ENCODE results near the gene MAP7.
A peak's percentile ranks its signal among the peaks of the same experiment; 100 is the strongest.
"Not testable (repeated sequence)": the region's sequence is repeated elsewhere in the genome, so short reads cannot be mapped to it uniquely, and the experiment has no call there.

Gene MAP7

DNA sequence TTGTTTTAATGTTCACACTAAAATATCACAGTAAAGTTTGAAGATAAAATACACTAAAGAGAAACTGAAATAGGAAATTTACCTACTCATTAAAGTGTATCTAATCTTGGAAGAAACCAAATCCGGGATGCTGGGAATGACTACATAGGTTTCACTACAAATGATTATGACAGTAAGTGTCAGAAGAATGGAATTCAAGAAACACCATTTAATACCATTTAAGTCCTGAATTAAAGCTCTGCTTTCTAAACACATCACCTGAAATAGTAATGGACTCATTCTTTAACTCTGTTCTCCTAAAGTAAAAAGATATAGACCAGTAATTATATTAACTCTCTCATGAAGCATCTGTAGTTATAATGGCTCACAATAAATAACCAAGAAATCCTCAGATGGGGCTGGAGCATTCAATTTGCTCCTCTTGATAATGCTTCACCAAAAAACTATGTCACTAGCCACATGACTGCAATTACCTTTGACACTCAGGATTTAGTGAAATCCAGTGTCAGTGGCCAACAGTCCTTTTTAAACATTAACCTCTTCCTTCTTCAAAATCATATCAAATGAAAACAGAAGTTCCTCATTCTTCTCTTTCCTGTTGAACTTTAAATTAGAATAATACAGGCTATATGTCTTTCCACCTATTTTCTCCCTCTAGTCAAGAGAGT, 41.4 kb downstream of the MAP7 start:
- Histone ChIP-seq H3K9me3 (ENCODE audit: control insufficient read depth, low read length) (no peaks in the 10 kb centered on the region), H3K4me1 (ENCODE audit: control insufficient read depth, insufficient read depth, low read length, poor library complexity, severe bottlenecking) (no peaks in the 10 kb centered on the region), H3K27ac (ENCODE audit: low read depth, low read length, severe bottlenecking) (no peak overlapping the region), H3K4me3 (ENCODE audit: extremely low read depth, insufficient read depth, low read length, poor library complexity, severe bottlenecking) (no peak overlapping the region), H3K36me3 (ENCODE audit: control insufficient read depth, insufficient read depth, low read length) (no peaks in the 10 kb centered on the region)
- WGBS, 2 experiments (ENCODE audit: insufficient coverage in 2 of 2): no CpG with 5 or more reads among the region's 1 CpG

DNA sequence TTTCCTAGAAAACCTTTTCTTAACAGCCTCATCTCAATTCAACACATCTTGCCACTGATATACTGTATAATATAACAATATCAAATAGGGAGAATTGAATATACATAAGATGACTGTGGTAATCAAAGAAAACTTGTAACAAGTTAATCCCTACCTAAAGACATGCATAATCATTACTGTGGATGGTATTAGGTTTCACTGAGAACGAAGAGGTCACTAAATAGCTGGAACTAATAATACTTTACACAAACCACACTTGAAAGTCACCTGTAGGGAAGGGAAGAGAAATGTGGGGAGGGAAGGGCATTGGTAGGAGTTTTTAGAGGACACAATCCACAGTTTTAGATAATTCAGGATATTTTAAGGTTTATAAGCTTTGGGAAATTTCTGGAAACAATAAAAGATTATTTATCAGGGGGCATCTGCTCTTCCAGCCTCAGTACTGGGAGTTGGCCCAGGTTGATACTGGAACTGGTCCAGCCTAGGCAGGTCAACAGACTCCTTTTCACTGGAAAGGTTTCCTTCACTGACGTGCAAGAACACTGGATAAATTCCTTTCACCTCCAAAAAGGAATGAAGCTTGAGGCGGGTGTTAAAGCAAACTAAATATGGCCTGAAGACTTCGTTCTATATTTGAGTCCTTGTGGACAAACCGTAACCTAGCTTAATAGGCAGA, 44.0 kb downstream of the MAP7 start:
- 76 to 100% methylated on average over 2 to 4 of the region's 5 CpGs for WGBS, 2 experiments (ENCODE audit: insufficient coverage in 2 of 2)
- H3K4me1 ChIP-seq (ENCODE audit: control insufficient read depth, insufficient read depth, low read length, poor library complexity, severe bottlenecking): peaks cover 2% of the 10 kb centered on the region
- no peaks in the 10 kb centered on the region for H3K9me3 ChIP-seq (ENCODE audit: control insufficient read depth, low read length)
- no peak overlapping the region for H3K4me3 ChIP-seq (ENCODE audit: extremely low read depth, insufficient read depth, low read length, poor library complexity, severe bottlenecking)
- H3K27ac ChIP-seq (ENCODE audit: low read depth, low read length, severe bottlenecking): no peak overlapping the region
- no peaks in the 10 kb centered on the region for H3K36me3 ChIP-seq (ENCODE audit: control insufficient read depth, insufficient read depth, low read length)

DNA sequence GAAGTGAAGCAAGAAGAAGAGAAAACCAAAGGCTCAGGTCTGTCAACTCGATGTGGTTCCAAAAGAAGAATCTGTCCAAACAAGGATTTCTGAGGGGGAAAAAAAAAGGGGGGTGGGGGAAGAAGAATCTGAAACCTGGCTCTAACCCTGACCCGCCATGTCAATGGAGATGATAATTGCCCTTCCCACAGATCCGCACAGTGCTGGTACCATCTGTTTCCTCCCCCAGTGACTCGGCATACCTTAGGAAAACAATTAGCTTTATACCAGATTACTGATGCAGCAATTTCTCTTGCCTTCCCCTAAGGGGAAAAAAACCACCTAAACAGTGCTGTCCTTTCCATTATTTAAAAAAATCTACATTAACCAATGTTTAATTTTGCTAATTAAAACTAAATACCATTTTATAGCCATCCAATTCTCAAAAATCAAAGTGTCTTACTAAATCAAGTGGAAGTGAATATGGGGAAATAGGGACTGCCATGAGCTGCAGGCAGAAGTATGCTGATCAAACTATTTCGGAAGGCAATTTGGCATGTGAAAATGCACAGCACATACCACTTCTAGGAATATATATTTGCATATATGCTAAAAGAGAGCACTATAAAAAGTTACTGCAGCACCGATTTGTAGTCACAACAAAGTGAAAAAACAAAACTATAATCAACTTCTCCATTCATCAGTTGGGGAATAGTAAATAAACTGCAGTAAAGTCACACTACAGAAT, 46.8 kb downstream of the MAP7 start:
- Histone ChIP-seq H3K4me1 (ENCODE audit: control insufficient read depth, insufficient read depth, low read length, poor library complexity, severe bottlenecking) (peaks cover 14% of the 10 kb centered on the region), H3K4me3 (ENCODE audit: extremely low read depth, insufficient read depth, low read length, poor library complexity, severe bottlenecking) (no peak overlapping the region), H3K9me3 (ENCODE audit: control insufficient read depth, low read length) (no peaks in the 10 kb centered on the region), H3K27ac (ENCODE audit: low read depth, low read length, severe bottlenecking) (no peak overlapping the region), H3K36me3 (ENCODE audit: control insufficient read depth, insufficient read depth, low read length) (no peaks in the 10 kb centered on the region)
- 44 to 45% methylated on average over 3 to 4 of the region's 6 CpGs for WGBS, 2 experiments (ENCODE audit: insufficient coverage in 2 of 2)

DNA sequence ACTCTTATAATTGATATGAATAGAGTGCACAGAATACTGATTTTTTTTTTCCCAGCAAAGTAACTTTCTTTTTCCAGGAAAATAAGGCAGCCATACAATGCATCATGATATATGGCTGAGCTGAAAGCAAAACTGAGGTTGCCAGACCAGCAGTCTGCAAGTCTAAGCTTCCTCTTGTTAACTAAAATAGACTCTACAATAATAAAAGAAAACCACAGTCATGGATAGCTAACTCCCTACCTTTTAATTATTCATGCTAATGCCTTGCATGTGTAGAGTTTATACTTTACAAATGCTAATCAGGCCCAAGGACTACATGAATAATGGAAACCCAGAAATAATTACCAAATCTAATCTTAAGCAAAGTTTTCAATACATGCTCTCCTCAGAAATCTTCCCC, 47.4 kb downstream of the MAP7 start:
- Histone ChIP-seq H3K4me3 (ENCODE audit: extremely low read depth, insufficient read depth, low read length, poor library complexity, severe bottlenecking) (no peak overlapping the region), H3K36me3 (ENCODE audit: control insufficient read depth, insufficient read depth, low read length) (no peaks in the 10 kb centered on the region), H3K9me3 (ENCODE audit: control insufficient read depth, low read length) (no peaks in the 10 kb centered on the region), H3K27ac (ENCODE audit: low read depth, low read length, severe bottlenecking) (no peak overlapping the region), H3K4me1 (ENCODE audit: control insufficient read depth, insufficient read depth, low read length, poor library complexity, severe bottlenecking) (peaks cover 14% of the 10 kb centered on the region)

DNA sequence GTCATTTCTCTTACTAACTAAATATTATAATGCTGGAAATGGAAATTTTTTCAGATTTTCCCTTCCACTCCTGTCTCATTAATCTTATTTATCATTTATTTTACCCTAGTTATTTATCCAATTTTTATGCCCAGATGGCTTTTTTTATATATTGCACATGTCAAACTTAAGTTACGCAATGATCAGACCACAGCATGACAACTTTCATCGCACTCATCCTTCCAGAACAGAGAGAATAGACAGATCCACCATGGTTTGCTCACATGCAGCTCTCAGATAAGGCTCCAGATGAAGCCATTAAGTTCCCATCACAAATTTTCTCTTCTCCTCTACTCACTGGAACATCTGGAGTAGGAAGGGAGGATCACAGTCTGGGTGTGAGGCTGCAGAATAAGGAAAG, 48.7 kb downstream of the MAP7 start:
- Histone ChIP-seq H3K36me3 (ENCODE audit: control insufficient read depth, insufficient read depth, low read length) (no peaks in the 10 kb centered on the region), H3K27ac (ENCODE audit: low read depth, low read length, severe bottlenecking) (no peak overlapping the region)
- WGBS, 2 experiments (ENCODE audit: insufficient coverage in 2 of 2): 89 to 100% methylated on average over 2 of the region's 2 CpGs

DNA sequence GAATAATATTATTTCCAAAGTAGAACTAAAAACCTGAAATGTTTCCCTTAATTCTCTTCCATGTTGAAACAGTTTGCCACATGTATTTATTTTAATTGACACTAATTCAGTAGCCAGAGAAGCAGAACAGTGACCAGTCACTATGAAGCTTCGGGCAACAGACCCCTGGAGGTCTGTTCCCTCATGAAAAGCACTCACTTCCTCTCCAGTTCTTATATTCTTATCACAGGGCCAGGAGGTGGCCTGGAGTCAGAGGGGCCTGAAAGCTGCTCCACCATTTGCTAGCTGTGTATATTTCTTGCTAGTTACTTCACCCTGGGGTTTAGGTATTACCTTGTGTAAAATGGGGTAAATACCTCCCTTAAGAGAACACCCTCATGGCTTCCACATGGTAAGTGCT, 49.1 kb downstream of the MAP7 start:
- H3K27ac ChIP-seq (ENCODE audit: low read depth, low read length, severe bottlenecking): no peak overlapping the region
- H3K4me1 ChIP-seq (ENCODE audit: control insufficient read depth, insufficient read depth, low read length, poor library complexity, severe bottlenecking): peaks cover 14% of the 10 kb centered on the region
- H3K36me3 ChIP-seq (ENCODE audit: control insufficient read depth, insufficient read depth, low read length): no peaks in the 10 kb centered on the region
- H3K9me3 ChIP-seq (ENCODE audit: control insufficient read depth, low read length): no peaks in the 10 kb centered on the region
- H3K4me3 ChIP-seq (ENCODE audit: extremely low read depth, insufficient read depth, low read length, poor library complexity, severe bottlenecking): no peak overlapping the region
- WGBS, 2 experiments (ENCODE audit: insufficient coverage in 2 of 2): 38 to 50% methylated on average over 1 of the region's 1 CpG

More for the DNA sequence above, 48.7 kb downstream of the MAP7 start:
- Histone ChIP-seq H3K4me1 (ENCODE audit: control insufficient read depth, insufficient read depth, low read length, poor library complexity, severe bottlenecking) (peaks cover 14% of the 10 kb centered on the region), H3K9me3 (ENCODE audit: control insufficient read depth, low read length) (no peaks in the 10 kb centered on the region), H3K4me3 (ENCODE audit: extremely low read depth, insufficient read depth, low read length, poor library complexity, severe bottlenecking) (no peak overlapping the region)

DNA sequence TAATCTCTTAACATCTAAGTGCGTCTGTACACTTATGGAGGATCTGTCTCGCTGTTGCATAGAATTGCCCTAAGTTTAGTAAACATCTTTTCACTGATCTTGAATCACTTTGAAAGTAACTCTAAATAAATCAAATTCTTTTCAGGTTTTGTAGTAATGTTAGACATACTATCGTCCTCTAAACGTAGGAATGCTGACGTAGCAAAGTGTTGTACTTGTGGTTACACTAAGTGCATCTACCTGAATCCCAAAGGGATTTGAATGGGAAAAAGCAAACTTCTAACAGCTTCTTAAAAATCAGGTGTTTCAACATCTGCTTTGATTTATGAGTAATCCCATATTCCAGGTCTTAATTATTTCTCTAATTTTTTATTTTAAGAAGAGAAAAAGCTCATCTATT, 49.8 kb downstream of the MAP7 start:
- Histone ChIP-seq H3K36me3 (ENCODE audit: control insufficient read depth, insufficient read depth, low read length) (no peaks in the 10 kb centered on the region), H3K4me1 (ENCODE audit: control insufficient read depth, insufficient read depth, low read length, poor library complexity, severe bottlenecking) (peaks cover 14% of the 10 kb centered on the region), H3K9me3 (ENCODE audit: control insufficient read depth, low read length) (no peaks in the 10 kb centered on the region), H3K4me3 (ENCODE audit: extremely low read depth, insufficient read depth, low read length, poor library complexity, severe bottlenecking) (no peak overlapping the region), H3K27ac (ENCODE audit: low read depth, low read length, severe bottlenecking) (no peak overlapping the region)
- WGBS, 2 experiments (ENCODE audit: insufficient coverage in 2 of 2): 90 to 100% methylated on average over 2 to 3 of the region's 5 CpGs

DNA sequence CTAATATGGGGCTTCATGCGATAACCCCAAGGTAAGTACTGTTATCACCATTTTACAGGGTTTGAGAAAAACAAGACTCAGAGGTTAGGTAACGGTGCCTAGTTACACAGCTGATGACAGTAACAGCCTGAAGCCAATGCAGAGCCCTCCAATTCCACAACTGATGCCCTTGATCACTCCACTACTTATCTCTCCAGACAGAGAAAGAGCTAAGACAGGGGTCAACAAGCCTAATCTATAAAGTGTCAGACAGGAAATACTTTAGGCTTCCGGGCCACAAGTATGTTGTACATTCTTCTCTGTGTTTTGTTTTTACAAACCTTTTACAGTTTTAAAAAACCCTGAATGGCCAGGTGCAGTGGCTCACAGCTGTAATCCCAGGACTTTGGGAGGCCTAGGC, 50.9 kb downstream of the MAP7 start:
- Histone ChIP-seq H3K36me3 (ENCODE audit: control insufficient read depth, insufficient read depth, low read length) (no peaks in the 10 kb centered on the region), H3K27ac (ENCODE audit: low read depth, low read length, severe bottlenecking) (peak overlapping the region; percentile 78), H3K4me1 (ENCODE audit: control insufficient read depth, insufficient read depth, low read length, poor library complexity, severe bottlenecking) (peaks cover 14% of the 10 kb centered on the region), H3K4me3 (ENCODE audit: extremely low read depth, insufficient read depth, low read length, poor library complexity, severe bottlenecking) (no peak overlapping the region), H3K9me3 (ENCODE audit: control insufficient read depth, low read length) (no peaks in the 10 kb centered on the region)
- 70 to 81% methylated on average over 2 of the region's 3 CpGs for WGBS, 2 experiments (ENCODE audit: insufficient coverage in 2 of 2)

DNA sequence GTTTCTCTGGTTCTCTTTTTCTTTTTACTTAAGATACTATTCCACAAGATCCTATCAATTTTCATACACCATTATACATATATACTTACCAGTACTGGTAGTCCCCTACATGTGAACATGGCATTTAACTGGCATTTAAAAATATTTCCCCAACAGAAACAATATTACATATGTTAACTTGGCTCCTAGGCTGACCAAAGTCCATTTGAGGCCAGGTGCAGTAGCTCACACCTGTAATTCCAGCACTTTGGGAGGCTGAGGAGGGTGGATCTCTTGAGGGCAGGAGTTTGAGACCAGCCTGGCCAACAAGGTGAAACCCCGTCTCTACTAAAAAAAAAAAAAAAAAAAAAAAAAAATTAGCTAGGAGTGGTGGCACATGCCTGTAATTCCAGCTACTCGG, 53.8 kb downstream of the MAP7 start:
- H3K36me3 ChIP-seq (ENCODE audit: control insufficient read depth, insufficient read depth, low read length); H3K4me3 ChIP-seq (ENCODE audit: extremely low read depth, insufficient read depth, low read length, poor library complexity, severe bottlenecking); H3K27ac ChIP-seq (ENCODE audit: low read depth, low read length, severe bottlenecking); H3K9me3 ChIP-seq (ENCODE audit: control insufficient read depth, low read length): not testable (repeated sequence)
- H3K4me1 ChIP-seq (ENCODE audit: control insufficient read depth, insufficient read depth, low read length, poor library complexity, severe bottlenecking): peaks cover 14% of the 10 kb centered on the region
- WGBS, 2 experiments (ENCODE audit: insufficient coverage in 2 of 2): 83% methylated on average over 1 of the region's 2 CpGs; no CpG with 5 or more reads in 1 of the 2 experiments

DNA sequence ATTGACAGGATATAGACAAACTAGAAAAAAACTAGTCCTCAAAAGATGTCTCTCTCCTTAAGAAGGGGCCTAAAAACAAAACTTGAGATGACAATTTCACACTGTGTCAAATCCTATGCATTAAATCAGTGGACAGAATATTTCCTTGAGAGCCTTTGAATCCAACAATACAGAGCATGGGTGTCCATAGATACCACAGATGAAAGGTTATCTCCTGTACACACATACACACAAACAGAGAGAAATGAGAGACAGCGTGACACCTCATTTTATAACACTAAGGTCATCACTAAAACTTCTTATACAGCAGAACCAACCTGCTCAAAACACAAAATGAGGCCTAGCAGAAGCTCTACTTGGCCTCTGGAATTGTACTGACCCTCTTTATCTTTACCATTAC, 55.5 kb downstream of the MAP7 start:
- Histone ChIP-seq H3K9me3 (ENCODE audit: control insufficient read depth, low read length) (no peaks in the 10 kb centered on the region), H3K27ac (ENCODE audit: low read depth, low read length, severe bottlenecking) (no peak overlapping the region), H3K4me3 (ENCODE audit: extremely low read depth, insufficient read depth, low read length, poor library complexity, severe bottlenecking) (no peak overlapping the region), H3K4me1 (ENCODE audit: control insufficient read depth, insufficient read depth, low read length, poor library complexity, severe bottlenecking) (peaks cover 8% of the 10 kb centered on the region), H3K36me3 (ENCODE audit: control insufficient read depth, insufficient read depth, low read length) (no peaks in the 10 kb centered on the region)
- WGBS, 2 experiments (ENCODE audit: insufficient coverage in 2 of 2): 88 to 100% methylated on average over 1 of the region's 1 CpG

DNA sequence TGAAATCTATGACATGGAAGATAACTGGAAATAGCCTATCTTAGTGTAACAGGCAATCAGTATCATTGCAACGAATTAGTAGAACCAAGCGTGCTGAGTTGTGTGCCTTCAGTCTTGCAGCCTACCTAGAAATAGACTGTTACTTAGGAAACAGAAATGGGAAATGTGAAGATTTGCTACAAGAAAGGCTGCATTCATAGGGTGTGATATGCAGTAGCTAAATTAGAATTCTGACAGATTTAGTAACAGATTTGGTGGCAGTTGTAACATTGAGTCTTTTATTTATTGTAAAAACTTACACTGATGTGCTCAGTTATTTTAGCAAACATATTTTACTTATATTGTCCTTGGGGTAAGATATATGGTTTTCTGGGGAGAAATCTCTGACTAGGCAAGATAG, 56.2 kb downstream of the MAP7 start:
- Histone ChIP-seq H3K27ac (ENCODE audit: low read depth, low read length, severe bottlenecking) (no peak overlapping the region), H3K36me3 (ENCODE audit: control insufficient read depth, insufficient read depth, low read length) (no peaks in the 10 kb centered on the region)
- 91 to 95% methylated on average over 2 of the region's 2 CpGs for whole genome bisulfite sequencing, 2 experiments (ENCODE audit: insufficient coverage in 2 of 2)

More for the DNA sequence above, 56.2 kb downstream of the MAP7 start:
- Histone ChIP-seq H3K4me3 (ENCODE audit: extremely low read depth, insufficient read depth, low read length, poor library complexity, severe bottlenecking) (no peak overlapping the region), H3K9me3 (ENCODE audit: control insufficient read depth, low read length) (no peaks in the 10 kb centered on the region), H3K4me1 (ENCODE audit: control insufficient read depth, insufficient read depth, low read length, poor library complexity, severe bottlenecking) (peaks cover 1% of the 10 kb centered on the region)
